Measurements from ENCODE around the gene RSBN1L. TPM values are rescaled to one million over a fixed set of nuclear protein-coding genes. Genes with fewer than 3 reads are reported as not detected.

Gene RSBN1L
- total and polyA plus RNA-seq, 8 donors, result 5.0 to 14.3 (median 8.9) TPM

DNA sequence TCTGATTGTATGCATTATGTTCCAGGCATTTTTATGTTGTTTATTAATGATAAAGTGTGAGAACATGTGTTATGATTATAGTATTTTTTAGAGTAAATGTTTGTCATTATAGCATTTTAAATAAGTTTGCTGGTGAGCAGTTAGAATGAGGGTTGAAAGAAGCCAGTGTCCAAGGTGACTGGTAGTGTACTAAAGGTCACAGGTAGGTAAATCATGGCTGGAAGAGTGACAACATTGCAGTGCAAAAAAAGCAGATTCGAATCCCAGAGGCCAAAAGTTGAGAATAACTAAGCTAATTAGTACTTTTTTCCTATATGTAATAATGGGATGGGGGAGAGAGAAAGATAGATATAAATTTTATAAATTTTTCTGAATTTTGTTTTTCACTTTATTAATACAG, 44.0 kb downstream of the RSBN1L start:
- Histone ChIP-seq H3K4me1 (peaks cover 4 to 14% (median 7%) of the 10 kb centered on the region in 3 donors), H3K9me3 (peaks cover 0 to 2% (median 0%) of the 10 kb centered on the region in 4 donors), H3K27ac (no peak overlapping the region), H3K27me3 (no peaks in the 10 kb centered on the region), H3K36me3 (no peaks in the 10 kb centered on the region), H3K4me3 (no peak overlapping the region)
- no peak for TF ChIP-seq CTCF (IDR thresholded peaks at IDR 0.05)
- intact Hi-C loops (cut with DNase I), result no loop called here
- 25 to 32% methylated on average over 1 of the region's 1 CpG for WGBS, 2 donors
- FAIRE-seq (no peak), ATAC-seq (no peak), DNase-seq (no peak)

DNA sequence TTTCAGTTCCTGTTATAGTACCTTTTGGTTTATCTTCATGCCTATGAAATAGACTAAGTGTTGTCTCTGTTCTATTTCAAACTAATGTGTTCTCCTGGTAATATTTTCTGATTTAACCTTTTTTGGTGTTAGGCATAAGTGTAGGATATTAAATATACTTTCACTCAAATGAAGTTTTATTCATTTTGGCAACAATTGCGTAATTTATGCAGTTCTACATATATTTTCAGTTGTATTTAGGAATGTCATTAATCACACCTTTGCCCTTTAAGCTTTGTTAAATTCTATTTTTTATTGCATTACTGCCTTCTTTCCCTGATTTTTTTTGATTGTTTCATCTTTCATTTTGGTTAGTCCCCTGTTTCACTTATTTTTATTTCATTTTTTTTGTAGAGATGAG, 47.3 kb downstream of the RSBN1L start:
- Histone ChIP-seq H3K9me3 (no peaks in the 10 kb centered on the region), H3K4me1 (peaks cover 12 to 15% (median 15%) of the 10 kb centered on the region in 3 donors), H3K36me3 (no peaks in the 10 kb centered on the region), H3K4me3 (no peak overlapping the region), H3K27me3 (no peaks in the 10 kb centered on the region), H3K27ac (no peak overlapping the region)
- FAIRE-seq (no peak), ATAC-seq (no peak), DNase-seq (no peak)
- 95 to 98% methylated on average over 1 of the region's 1 CpG for WGBS, 2 donors
- intact Hi-C loops (cut with DNase I), result no loop called here
- no peak for TF ChIP-seq CTCF (IDR thresholded peaks at IDR 0.05)

GRCh38 chr7:77745746-77746145, 49.5 kb downstream of the RSBN1L start:
- Histone ChIP-seq H3K9me3 (no peaks in the 10 kb centered on the region), H3K36me3 (no peaks in the 10 kb centered on the region), H3K4me3 (no peak overlapping the region), H3K27ac (no peak overlapping the region), H3K4me1 (peaks cover 8 to 12% (median 11%) of the 10 kb centered on the region in 3 donors), H3K27me3 (no peaks in the 10 kb centered on the region)
- ATAC-seq, result no peak
- no peak for DNase-seq
- TF ChIP-seq CTCF (IDR thresholded peaks at IDR 0.05), result no peak
- intact Hi-C loops (cut with DNase I), result no loop called here
- 95 to 96% methylated on average over 4 of the region's 4 CpGs for WGBS, 2 donors
- no peak for FAIRE-seq

- Histone ChIP-seq H3K4me3 (no peak overlapping the region), H3K27ac (no peak overlapping the region), H3K4me1 (peaks cover 8 to 12% (median 11%) of the 10 kb centered on the region in 3 donors), H3K9me3 (no peaks in the 10 kb centered on the region), H3K27me3 (no peaks in the 10 kb centered on the region), H3K36me3 (no peaks in the 10 kb centered on the region)
- intact Hi-C loops (cut with DNase I), result no loop called here
- WGBS, 2 donors, result 75 to 79% methylated on average over 6 of the region's 6 CpGs
- TF ChIP-seq CTCF (IDR thresholded peaks at IDR 0.05), result no peak
- FAIRE-seq (no peak), DNase-seq (no peak), ATAC-seq (no peak)
These were observed 50.0 kb downstream of the RSBN1L start for GRCh38 chr7:77746164-77746823.

GRCh38 chr7:77746824-77747165, 50.5 kb downstream of the RSBN1L start:
- H3K4me3 ChIP-seq, result no peak overlapping the region
- H3K36me3 ChIP-seq, result no peaks in the 10 kb centered on the region
- WGBS, 2 donors, result 96% methylated on average over 2 of the region's 2 CpGs
- H3K9me3 ChIP-seq, result no peaks in the 10 kb centered on the region
- H3K27ac ChIP-seq, result no peak overlapping the region
- no peak for ATAC-seq
- intact Hi-C loops (cut with DNase I), result no loop called here
- FAIRE-seq, result no peak
- H3K4me1 ChIP-seq, result peaks cover 8 to 12% (median 11%) of the 10 kb centered on the region in 3 donors
- no peak for DNase-seq
- no peak for TF ChIP-seq CTCF (IDR thresholded peaks at IDR 0.05)
- no peaks in the 10 kb centered on the region for H3K27me3 ChIP-seq
